CD14-positive monocyte (primary cell): Measurements from ENCODE around the gene CREB3L1. TPM values are rescaled to one million over a fixed set of nuclear protein-coding genes. Genes with fewer than 3 reads are reported as not detected.

Experiments
- DNase-seq, 3 donors: peaks; one replicate each; pipeline ENCODE4 v3.0.0-alpha.2; 2011 to 2022
- H2AFZ ChIP-seq: 2 replicates; pipeline ENCODE4 v1.6.0; 2012; ENCODE audit warnings: mild to moderate bottlenecking, low read depth, low read length, inconsistent platforms; ENCODE audit not compliant: insufficient read depth, poor library complexity, severe bottlenecking
- H3K27ac ChIP-seq, 2 donors: 1 replicate in 1 of 2; 2 replicates in 1 of 2; pipeline ENCODE4 v1.5.1; 2012 to 2013; ENCODE audit warnings: low read length in 2 of 2, control low read depth in 1 of 2, inconsistent platforms in 1 of 2, low read depth in 1 of 2, mild to moderate bottlenecking in 1 of 2
- H3K27me3 ChIP-seq, 2 donors: one replicate each; pipeline versions ENCODE4 v1.6.0 to v1.6.1; 2011 to 2013; ENCODE audit warnings: low read length in 2 of 2; ENCODE audit not compliant: control insufficient read depth in 2 of 2, insufficient read depth in 2 of 2
- H3K36me3 ChIP-seq, 2 donors: replicated peaks in 1 of 2; 1 replicate in 1 of 2; 2 replicates in 1 of 2; pipeline versions ENCODE4 v1.5.1 to v1.6.1; 2012 to 2013; ENCODE audit warnings: low read length in 2 of 2, control low read depth in 1 of 2, inconsistent platforms in 1 of 2, mild to moderate bottlenecking in 1 of 2; ENCODE audit not compliant: insufficient read depth in 2 of 2, control insufficient read depth in 1 of 2
- H3K4me1 ChIP-seq, 2 donors: 1 replicate in 1 of 2; 2 replicates in 1 of 2; pipeline versions ENCODE4 v1.5.1 to v1.6.1; 2012 to 2013; ENCODE audit warnings: low read length in 2 of 2, control low read depth in 1 of 2, inconsistent platforms in 1 of 2, mild to moderate bottlenecking in 1 of 2, moderate library complexity in 1 of 2; ENCODE audit not compliant: insufficient read depth in 2 of 2, control insufficient read depth in 1 of 2
- H3K4me2 ChIP-seq: replicated peaks from 2 replicates; pipeline ENCODE3; 2012; ENCODE audit warnings: low read length, moderate library complexity, mild to moderate bottlenecking; ENCODE audit not compliant: poor library complexity, severe bottlenecking; ENCODE audit errors: extremely low read depth
- H3K4me3 ChIP-seq, 3 experiments: fragments of 200-600 bp in 1 of 3; sonication (generic) in 1 of 3; replicated peaks in 1 of 3; 1 replicate in 2 of 3; 2 replicates in 1 of 3; pipeline ENCODE4 v1.5.1; 2011 to 2013; ENCODE audit warnings: low read length in 3 of 3, mild to moderate bottlenecking in 3 of 3, control low read depth in 2 of 3, low read depth in 2 of 3, inconsistent platforms in 1 of 3, moderate library complexity in 1 of 3
- H3K79me2 ChIP-seq: 2 replicates; pipeline ENCODE4 v1.6.0; 2012; ENCODE audit warnings: mild to moderate bottlenecking, control low read depth, inconsistent platforms, low read length, moderate library complexity; ENCODE audit not compliant: insufficient read depth
- H3K9ac ChIP-seq: 2 replicates; pipeline ENCODE4 v1.6.0; 2017; ENCODE audit warnings: low read length, mild to moderate bottlenecking; ENCODE audit not compliant: insufficient read depth, poor library complexity, severe bottlenecking
- H3K9me3 ChIP-seq, 2 donors: replicated peaks in 1 of 2; 1 replicate in 1 of 2; 2 replicates in 1 of 2; pipeline versions ENCODE4 v1.5.1 to v1.6.1; 2012 to 2013; ENCODE audit warnings: low read length in 2 of 2, control low read depth in 1 of 2; ENCODE audit not compliant: control insufficient read depth in 1 of 2, insufficient read depth in 1 of 2
- H4K20me1 ChIP-seq: 2 replicates; pipeline ENCODE4 v1.6.0; 2012; ENCODE audit warnings: mild to moderate bottlenecking, low read length, control low read depth, moderate library complexity; ENCODE audit not compliant: insufficient read depth
- H3K27ac Mint-ChIP-seq, 7 donors: one replicate each; pipeline ENCODE4 v1.8.0; 2020; ENCODE audit warnings: mild to moderate bottlenecking in 7 of 7, mixed read lengths in 7 of 7, moderate library complexity in 6 of 7, inconsistent platforms in 2 of 7
- H3K27me3 Mint-ChIP-seq, 3 donors: one replicate each; pipeline ENCODE4 v1.8.0; 2021 to 2022; ENCODE audit warnings: low read depth in 3 of 3, mild to moderate bottlenecking in 3 of 3, mixed read lengths in 3 of 3, moderate library complexity in 3 of 3, inconsistent platforms in 1 of 3
- H3K36me3 Mint-ChIP-seq, 2 donors: one replicate each; pipeline ENCODE4 v1.8.0; 2020; ENCODE audit warnings: mixed read lengths in 2 of 2, inconsistent platforms in 1 of 2, mild to moderate bottlenecking in 1 of 2
- H3K4me1 Mint-ChIP-seq: one replicate; pipeline ENCODE4 v1.8.0; 2020; ENCODE audit warnings: mild to moderate bottlenecking, mixed read lengths
- H3K4me3 Mint-ChIP-seq, 2 donors: one replicate each; pipeline ENCODE4 v1.8.0; 2020; ENCODE audit warnings: mild to moderate bottlenecking in 2 of 2, mixed read lengths in 2 of 2, moderate library complexity in 1 of 2
- H3K9me3 Mint-ChIP-seq, 7 donors: one replicate each; pipeline ENCODE4 v1.8.0; 2020 to 2022; ENCODE audit warnings: mixed read lengths in 7 of 7, mild to moderate bottlenecking in 6 of 7, moderate library complexity in 6 of 7, inconsistent platforms in 2 of 7
- WGBS: methylation state at CpG from one replicate; pipeline ENCODE4 v1.1.5; 2013; ENCODE audit warnings: missing lambda C conversion rate; ENCODE audit not compliant: insufficient coverage; 5-methylcytosine and 5-hydroxymethylcytosine counted together
- intact Hi-C, 2 donors: fragments of 100-400 bp; cut with micrococcal nuclease; formaldehyde crosslinking; loops; one replicate each; pipeline versions ENCODE4 v1.15.0 to v1.15.1; 2023
- polyA plus RNA-seq, 3 donors: library from polyadenylated mRNA; depleted of rRNA in 1 of 3; unstranded in 2 of 3; stranded (reverse) in 1 of 3; fragments of 300-500 nt in 2 of 3; fragments of >200 nt in 1 of 3; fragmentation: Illumina TruSeq in 2 of 3; gene quantifications; 1 replicate in 2 of 3; 2 replicates in 1 of 3; pipeline ENCODE4 v1.2.3, GENCODE V29; 2012 to 2021
- TF ChIP-seq, protein P1 (sequence below): fragments of 200-600 bp; IDR thresholded peaks from one replicate; pipeline ENCODE4 v1.8.0; 2022; ENCODE audit warnings: antibody characterized with exemption, mild to moderate bottlenecking

The CREB3L1 gene
- polyA plus RNA-seq, 3 donors: not detected

DNA sequence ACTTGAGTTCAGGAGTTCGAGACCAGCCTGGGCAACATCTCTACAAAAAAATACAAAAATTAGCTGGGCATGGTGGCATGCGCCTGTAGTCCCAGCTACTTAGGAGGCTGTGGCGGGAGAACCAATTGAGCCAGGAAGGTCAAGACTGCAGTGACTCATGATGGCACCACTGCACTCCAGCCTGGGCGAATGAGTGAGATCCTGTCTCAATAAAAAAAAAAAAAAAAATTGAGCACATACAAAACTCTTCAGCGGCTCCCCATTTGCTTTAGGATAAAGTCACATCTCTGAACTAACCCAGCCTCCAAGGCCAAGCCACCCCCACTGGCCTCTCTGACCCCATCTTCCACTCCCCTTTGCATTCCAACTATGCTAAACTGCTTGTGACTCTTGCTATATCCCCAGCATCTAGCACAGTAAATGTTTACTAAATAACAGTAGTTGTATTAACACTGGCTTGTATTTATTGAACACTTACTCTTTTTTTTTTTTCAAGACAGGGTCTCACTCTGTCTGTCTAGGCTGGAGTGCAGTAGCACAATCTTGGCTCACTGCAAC lies 28.9 kb downstream of the CREB3L1 start:
- no peak overlapping the region for H2AFZ ChIP-seq
- Mint-ChIP-seq H3K9me3 (peaks cover 0 to 7% (median 0%) of the 10 kb centered on the region in 7 donors), H3K27ac (peak overlapping the region in 1 of 7 donors; percentile 25), H3K4me3 (no peak overlapping the region), H3K4me1 (peaks cover 39% of the 10 kb centered on the region), H3K27me3 (peaks cover 0 to 5% (median 3%) of the 10 kb centered on the region in 3 donors), H3K36me3 (no peaks in the 10 kb centered on the region)
- no peak overlapping the region for H3K27ac ChIP-seq
- H3K79me2 ChIP-seq: no peaks in the 10 kb centered on the region
- H3K27me3 ChIP-seq: no peaks in the 10 kb centered on the region
- DNase-seq: no peak
- intact Hi-C loops: loop anchor here (5.0 kb wide), 2 partner anchors 69 to 179 kb away; no protein-coding TSS in a partner anchor
- 92% methylated on average over 4 of the region's 5 CpGs for WGBS
- TF ChIP-seq, protein P1, sequence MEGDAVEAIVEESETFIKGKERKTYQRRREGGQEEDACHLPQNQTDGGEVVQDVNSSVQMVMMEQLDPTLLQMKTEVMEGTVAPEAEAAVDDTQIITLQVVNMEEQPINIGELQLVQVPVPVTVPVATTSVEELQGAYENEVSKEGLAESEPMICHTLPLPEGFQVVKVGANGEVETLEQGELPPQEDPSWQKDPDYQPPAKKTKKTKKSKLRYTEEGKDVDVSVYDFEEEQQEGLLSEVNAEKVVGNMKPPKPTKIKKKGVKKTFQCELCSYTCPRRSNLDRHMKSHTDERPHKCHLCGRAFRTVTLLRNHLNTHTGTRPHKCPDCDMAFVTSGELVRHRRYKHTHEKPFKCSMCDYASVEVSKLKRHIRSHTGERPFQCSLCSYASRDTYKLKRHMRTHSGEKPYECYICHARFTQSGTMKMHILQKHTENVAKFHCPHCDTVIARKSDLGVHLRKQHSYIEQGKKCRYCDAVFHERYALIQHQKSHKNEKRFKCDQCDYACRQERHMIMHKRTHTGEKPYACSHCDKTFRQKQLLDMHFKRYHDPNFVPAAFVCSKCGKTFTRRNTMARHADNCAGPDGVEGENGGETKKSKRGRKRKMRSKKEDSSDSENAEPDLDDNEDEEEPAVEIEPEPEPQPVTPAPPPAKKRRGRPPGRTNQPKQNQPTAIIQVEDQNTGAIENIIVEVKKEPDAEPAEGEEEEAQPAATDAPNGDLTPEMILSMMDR: no peak
- H3K4me2 ChIP-seq: no peak overlapping the region
- no peaks in the 10 kb centered on the region for H4K20me1 ChIP-seq
- H3K4me3 ChIP-seq: no peak overlapping the region
- no peaks in the 10 kb centered on the region for H3K36me3 ChIP-seq
- H3K9me3 ChIP-seq: no peaks in the 10 kb centered on the region
- no peak overlapping the region for H3K9ac ChIP-seq
- peaks cover 37 to 49% of the 10 kb centered on the region in 2 donors for H3K4me1 ChIP-seq

DNA sequence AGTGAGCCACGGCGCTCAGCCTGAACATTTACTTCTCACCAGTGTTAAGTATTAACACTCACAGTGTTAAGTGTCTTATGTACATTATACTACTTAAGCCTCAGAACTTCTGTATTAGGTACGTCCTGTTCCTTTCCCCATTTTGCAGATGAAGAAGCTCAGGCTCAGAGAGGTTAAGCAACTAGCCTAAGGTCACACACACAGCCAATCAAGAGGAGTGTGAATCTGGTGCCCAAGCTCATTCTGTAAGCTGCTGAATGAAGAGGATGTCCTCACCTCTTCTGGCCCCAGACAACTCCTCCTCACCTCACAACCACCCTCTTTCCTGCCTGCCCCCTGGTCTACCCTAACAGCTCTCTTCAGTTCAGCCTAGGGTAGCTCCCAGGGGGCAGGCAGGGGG lies 29.9 kb downstream of the CREB3L1 start:
- no peak overlapping the region for H2AFZ ChIP-seq
- peaks cover 34 to 46% of the 10 kb centered on the region in 2 donors for H3K4me1 ChIP-seq
- TF ChIP-seq, protein P1: no peak
- H3K9me3 Mint-ChIP-seq: peaks cover 0 to 4% (median 0%) of the 10 kb centered on the region in 7 donors
- peaks cover 0 to 7% (median 6%) of the 10 kb centered on the region in 3 donors for H3K27me3 Mint-ChIP-seq
- no peaks in the 10 kb centered on the region for H3K9me3 ChIP-seq
- no peaks in the 10 kb centered on the region for H3K27me3 ChIP-seq
- no peak for DNase-seq
- H3K27ac ChIP-seq: no peak overlapping the region
- no peaks in the 10 kb centered on the region for H4K20me1 ChIP-seq
- H3K79me2 ChIP-seq: no peaks in the 10 kb centered on the region
- no peaks in the 10 kb centered on the region for H3K36me3 Mint-ChIP-seq
- H3K27ac Mint-ChIP-seq: peak overlapping the region in 1 of 7 donors; percentile 71
- no peaks in the 10 kb centered on the region for H3K36me3 ChIP-seq
- H3K4me3 Mint-ChIP-seq: no peak overlapping the region
- WGBS: no CpG with 5 or more reads among the region's 3 CpGs
- no peak overlapping the region for H3K4me3 ChIP-seq
- intact Hi-C loops: loop anchor here (5.0 kb wide), 2 partner anchors 70 to 180 kb away; no protein-coding TSS in a partner anchor
- no peak overlapping the region for H3K4me2 ChIP-seq
- H3K4me1 Mint-ChIP-seq: peaks cover 36% of the 10 kb centered on the region
- H3K9ac ChIP-seq: no peak overlapping the region
